ENCODE data around the gene MXRA7.

- no peak for TF ChIP-seq CTCF (IDR thresholded peaks at IDR 0.05 in 4 of 5, conservative IDR thresholded peaks at IDR 0.05 in 1 of 5)
- no peak for TF ChIP-seq POLR2A (IDR thresholded peaks at IDR 0.05)
Measured at GRCh38 chr17:76660656-76661042, 50.1 kb downstream of the MXRA7 start.

Measured in gastrocnemius medialis (tissue), 4 donors.